ENCODE results near the gene AFAP1. TPM values are rescaled to one million over a fixed set of nuclear protein-coding genes. Genes with fewer than 3 reads are reported as not detected.

AFAP1 gene
- total and polyA plus RNA-seq, 2 donors from 2014 or later: 2.6 to 26.3 TPM

DNA sequence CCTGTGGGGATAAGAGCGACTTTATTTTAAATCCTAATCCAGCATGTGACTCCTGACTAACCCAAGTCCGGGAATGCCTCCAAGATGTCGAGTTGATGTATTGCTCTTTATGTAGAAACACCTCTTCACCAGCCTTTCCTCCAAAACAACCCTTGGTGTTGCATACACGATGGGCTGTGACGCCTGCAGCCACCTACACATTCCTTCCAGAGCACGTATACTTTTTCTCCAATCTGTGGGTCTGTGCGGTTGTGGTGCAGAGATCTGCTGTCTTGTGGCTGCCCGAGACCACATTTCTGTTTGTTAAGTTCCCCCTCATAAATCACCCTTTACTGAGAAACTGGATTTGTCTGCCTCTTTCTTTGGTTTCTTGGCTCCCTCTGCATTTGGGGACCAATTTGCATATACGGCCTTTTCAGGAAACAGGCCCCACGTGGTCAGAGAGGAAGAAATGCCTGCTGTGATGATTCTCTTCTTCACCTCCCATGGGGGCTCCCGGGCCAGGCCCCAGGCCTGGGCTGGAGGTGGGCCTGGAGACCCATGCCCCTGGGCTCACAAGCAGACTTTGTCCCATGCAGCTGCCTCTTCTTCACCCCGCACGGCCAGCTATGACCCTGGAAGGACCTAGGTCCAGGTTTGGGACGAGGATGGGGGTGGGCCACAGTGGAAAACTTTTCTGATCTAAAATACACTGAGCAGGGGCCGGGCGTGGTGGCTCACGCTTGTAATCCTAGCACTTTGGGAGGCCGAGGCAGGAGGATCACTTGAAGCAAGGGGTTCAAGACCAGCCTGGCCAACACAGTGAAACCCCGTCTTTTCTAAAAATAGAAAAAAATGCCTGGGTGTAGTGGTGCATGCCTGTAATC is 21.4 kb upstream of the AFAP1 start:
- FAIRE-seq (no peak), DNase-seq (peak in 4 of 5 donors; percentile 71 to 95 (median 81))
- Histone ChIP-seq H3K9ac (ENCODE audit: low read length in 3 of 3) (no peak overlapping the region), H3K4me3 (ENCODE audit: low read length in 3 of 3) (peak overlapping the region in 1 of 3 donors; percentile 2), H3K36me3 (ENCODE audit: control insufficient read depth in 2 of 3, insufficient read depth in 3 of 3, low read length in 3 of 3) (no peaks in the 10 kb centered on the region), H3K4me1 (ENCODE audit: control insufficient read depth in 2 of 3, insufficient read depth in 2 of 3, low read depth in 1 of 3, low read length in 3 of 3) (peaks cover 3 to 16% (median 7%) of the 10 kb centered on the region in 3 donors), H3K9me3 (ENCODE audit: control insufficient read depth in 2 of 3, insufficient read depth in 1 of 3, low read length in 3 of 3) (no peaks in the 10 kb centered on the region), H3K27me3 (ENCODE audit: control insufficient read depth, insufficient read depth, low read length) (no peaks in the 10 kb centered on the region), H3K27ac (ENCODE audit: low read depth in 2 of 2, low read length in 2 of 2) (peak overlapping the region; percentile 22 to 53)
- intact Hi-C loops (cut with DNase I): no loop called here
- TF ChIP-seq, protein P1, sequence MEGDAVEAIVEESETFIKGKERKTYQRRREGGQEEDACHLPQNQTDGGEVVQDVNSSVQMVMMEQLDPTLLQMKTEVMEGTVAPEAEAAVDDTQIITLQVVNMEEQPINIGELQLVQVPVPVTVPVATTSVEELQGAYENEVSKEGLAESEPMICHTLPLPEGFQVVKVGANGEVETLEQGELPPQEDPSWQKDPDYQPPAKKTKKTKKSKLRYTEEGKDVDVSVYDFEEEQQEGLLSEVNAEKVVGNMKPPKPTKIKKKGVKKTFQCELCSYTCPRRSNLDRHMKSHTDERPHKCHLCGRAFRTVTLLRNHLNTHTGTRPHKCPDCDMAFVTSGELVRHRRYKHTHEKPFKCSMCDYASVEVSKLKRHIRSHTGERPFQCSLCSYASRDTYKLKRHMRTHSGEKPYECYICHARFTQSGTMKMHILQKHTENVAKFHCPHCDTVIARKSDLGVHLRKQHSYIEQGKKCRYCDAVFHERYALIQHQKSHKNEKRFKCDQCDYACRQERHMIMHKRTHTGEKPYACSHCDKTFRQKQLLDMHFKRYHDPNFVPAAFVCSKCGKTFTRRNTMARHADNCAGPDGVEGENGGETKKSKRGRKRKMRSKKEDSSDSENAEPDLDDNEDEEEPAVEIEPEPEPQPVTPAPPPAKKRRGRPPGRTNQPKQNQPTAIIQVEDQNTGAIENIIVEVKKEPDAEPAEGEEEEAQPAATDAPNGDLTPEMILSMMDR (IDR thresholded peaks at IDR 0.05; ENCODE audit: borderline replicate concordance, extremely low read depth, insufficient read depth): no peak

DNA sequence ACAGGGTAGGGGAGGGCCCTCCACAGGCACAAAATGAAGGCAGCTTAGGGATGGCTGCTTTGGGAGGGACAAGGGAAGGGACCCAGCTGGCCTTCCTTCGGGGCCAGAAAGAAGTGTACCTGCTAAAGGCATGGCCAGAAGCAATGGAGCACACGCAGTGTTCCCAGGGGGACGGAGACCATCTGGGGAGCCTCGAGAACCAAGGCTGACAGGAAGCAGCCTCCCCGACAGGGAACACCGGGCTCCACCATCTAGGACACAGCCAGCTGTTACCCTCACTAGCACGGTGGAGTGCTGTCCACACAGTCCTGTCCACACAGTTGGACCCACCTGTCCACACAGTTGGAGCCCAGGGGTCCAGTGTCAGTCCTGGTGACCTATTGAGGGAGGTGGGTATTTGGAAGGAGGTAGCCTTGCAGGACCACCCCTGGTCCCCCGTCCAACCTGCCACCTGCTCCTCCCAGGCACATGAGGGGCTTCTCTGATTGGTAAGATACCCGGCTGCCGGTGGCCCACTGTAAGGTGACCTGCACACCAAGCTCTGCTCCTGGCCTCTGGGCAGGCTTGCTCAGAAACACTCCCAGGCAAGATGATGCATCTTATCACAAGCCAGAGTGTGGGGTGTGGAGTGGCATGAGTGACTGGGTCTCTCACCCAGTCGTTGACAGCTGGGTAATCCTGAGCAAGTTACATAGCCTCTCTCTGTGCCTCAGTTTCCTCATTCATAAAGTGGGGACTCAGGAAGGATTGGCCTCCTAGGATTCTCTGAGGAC is 20.5 kb upstream of the AFAP1 start:
- no peak overlapping the region for H3K4me3 ChIP-seq (ENCODE audit: low read length in 3 of 3)
- TF ChIP-seq, protein P1 (IDR thresholded peaks at IDR 0.05; ENCODE audit: borderline replicate concordance, extremely low read depth, insufficient read depth): no peak
- DNase-seq: no peak
- intact Hi-C loops (cut with DNase I): no loop called here
- H3K36me3 ChIP-seq (ENCODE audit: control insufficient read depth in 2 of 3, insufficient read depth in 3 of 3, low read length in 3 of 3): no peaks in the 10 kb centered on the region
- FAIRE-seq: no peak
- no peaks in the 10 kb centered on the region for H3K9me3 ChIP-seq (ENCODE audit: control insufficient read depth in 2 of 3, insufficient read depth in 1 of 3, low read length in 3 of 3)
- H3K4me1 ChIP-seq (ENCODE audit: control insufficient read depth in 2 of 3, insufficient read depth in 2 of 3, low read depth in 1 of 3, low read length in 3 of 3): peaks cover 3 to 16% (median 7%) of the 10 kb centered on the region in 3 donors
- no peak overlapping the region for H3K9ac ChIP-seq (ENCODE audit: low read length in 3 of 3)
- no peaks in the 10 kb centered on the region for H3K27me3 ChIP-seq (ENCODE audit: control insufficient read depth, insufficient read depth, low read length)
- peak overlapping the region in 1 of 2 donors; percentile 71 for H3K27ac ChIP-seq (ENCODE audit: low read depth in 2 of 2, low read length in 2 of 2)

DNA sequence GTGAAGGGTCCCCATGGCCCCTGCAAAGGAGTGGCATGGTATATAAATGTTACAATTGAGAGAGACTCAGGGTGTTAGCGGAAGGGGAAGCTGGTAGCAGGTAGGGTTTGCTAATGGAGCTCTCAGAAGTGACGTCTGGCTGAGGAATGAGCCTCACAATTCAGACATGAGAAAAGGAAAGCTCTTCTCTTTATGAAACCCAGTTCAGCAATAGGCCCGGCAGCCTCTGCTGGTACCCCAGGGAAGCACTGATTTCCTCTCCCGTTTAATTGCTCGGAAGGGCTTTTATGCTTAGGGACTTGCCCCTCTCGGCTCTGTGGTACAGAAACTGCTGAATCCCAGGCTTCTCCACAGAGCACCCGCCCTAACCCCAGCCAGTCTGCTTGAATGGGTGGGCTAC is 19.4 kb upstream of the AFAP1 start:
- DNase-seq: no peak
- H3K4me3 ChIP-seq (ENCODE audit: low read length in 3 of 3): no peak overlapping the region
- TF ChIP-seq, protein P1 (IDR thresholded peaks at IDR 0.05; ENCODE audit: borderline replicate concordance, extremely low read depth, insufficient read depth): no peak
- no peaks in the 10 kb centered on the region for H3K27me3 ChIP-seq (ENCODE audit: control insufficient read depth, insufficient read depth, low read length)
- intact Hi-C loops (cut with DNase I): no loop called here
- no peak overlapping the region for H3K9ac ChIP-seq (ENCODE audit: low read length in 3 of 3)
- no peak for FAIRE-seq
- no peaks in the 10 kb centered on the region for H3K9me3 ChIP-seq (ENCODE audit: control insufficient read depth in 2 of 3, insufficient read depth in 1 of 3, low read length in 3 of 3)
- no peak overlapping the region for H3K27ac ChIP-seq (ENCODE audit: low read depth in 2 of 2, low read length in 2 of 2)
- peaks cover 3 to 16% (median 7%) of the 10 kb centered on the region in 3 donors for H3K4me1 ChIP-seq (ENCODE audit: control insufficient read depth in 2 of 3, insufficient read depth in 2 of 3, low read depth in 1 of 3, low read length in 3 of 3)
- H3K36me3 ChIP-seq (ENCODE audit: control insufficient read depth in 2 of 3, insufficient read depth in 3 of 3, low read length in 3 of 3): no peaks in the 10 kb centered on the region

Data from kidney (tissue), 14 donors.